Measurements from ENCODE around the gene NKX1-1.

- TF ChIP-seq CTCF (conservative IDR thresholded peaks at IDR 0.05 in 1 of 2, IDR thresholded peaks at IDR 0.05 in 1 of 2; ENCODE audit: low read depth in 1 of 2, low read length in 2 of 2) = no peak
- TF ChIP-seq EZH2 (IDR thresholded peaks at IDR 0.05; ENCODE audit: low read length, missing control alignments) = peak; percentile 35
These were observed 8.8 kb upstream of the NKX1-1 start for GRCh38 chr4:1414831-1415680.
